HG03342 (cell line): ENCODE measurements around the gene NSG1.
"Not testable (repeated sequence)": the region's sequence is repeated elsewhere in the genome, so short reads cannot be mapped to it uniquely, and the experiment has no call there.

Experiments
- ATAC-seq: cut with Tn5 transposase; IDR thresholded peaks from one replicate; pipeline ENCODE4 v1.9.1; 2021; ENCODE audit warnings: mild to moderate bottlenecking, moderate library complexity; ENCODE audit not compliant: unreplicated experiment

NSG1 gene

GRCh38 chr4:4461850-4462249, 74.9 kb downstream of the NSG1 start:
- ATAC-seq = no peak

GRCh38 chr4:4462970-4463369, 76.1 kb downstream of the NSG1 start:
- ATAC-seq = no peak

- not testable (repeated sequence) for ATAC-seq
Observed at GRCh38 chr4:4465238-4465637, 78.3 kb downstream of the NSG1 start.
